Measurements from ENCODE around the gene SLC37A2. TPM values are rescaled to one million over a fixed set of nuclear protein-coding genes. Genes with fewer than 3 reads are reported as not detected.

The SLC37A2 gene
- total RNA-seq, 1 experiment from 2014 or later, result 2.2 TPM

- H3K36me3 Mint-ChIP-seq, result peaks cover 37% of the 10 kb centered on the region
- CTCF ChIA-PET, result interaction anchor here (1.8 kb wide), 1 partner anchor 10 kb away, joined by 7 read pairs; no protein-coding TSS in a partner anchor
- ATAC-seq (no peak), DNase-seq (ENCODE audit: low spot score) (no peak)
- H3K4me1 Mint-ChIP-seq, result peaks cover 14% of the 10 kb centered on the region
- peaks cover 4% of the 10 kb centered on the region; the same call in 1 of the 2 replicates for H3K27me3 Mint-ChIP-seq (ENCODE audit: low read depth)
- H3K27ac Mint-ChIP-seq, result no peak overlapping the region
- no peak for TF ChIP-seq STAT6 (CRISPR knock-in tag; conservative IDR thresholded peaks at IDR 0.05; ENCODE audit: low read depth)
- TF ChIP-seq, protein P1, sequence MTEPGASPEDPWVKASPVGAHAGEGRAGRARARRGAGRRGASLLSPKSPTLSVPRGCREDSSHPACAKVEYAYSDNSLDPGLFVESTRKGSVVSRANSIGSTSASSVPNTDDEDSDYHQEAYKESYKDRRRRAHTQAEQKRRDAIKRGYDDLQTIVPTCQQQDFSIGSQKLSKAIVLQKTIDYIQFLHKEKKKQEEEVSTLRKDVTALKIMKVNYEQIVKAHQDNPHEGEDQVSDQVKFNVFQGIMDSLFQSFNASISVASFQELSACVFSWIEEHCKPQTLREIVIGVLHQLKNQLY (CRISPR knock-in tag; IDR thresholded peaks at IDR 0.05), result no peak
- TF ChIP-seq ZNF263 (CRISPR knock-in tag; IDR thresholded peaks at IDR 0.05; ENCODE audit: low read depth), result no peak
- TF ChIP-seq, protein P2, sequence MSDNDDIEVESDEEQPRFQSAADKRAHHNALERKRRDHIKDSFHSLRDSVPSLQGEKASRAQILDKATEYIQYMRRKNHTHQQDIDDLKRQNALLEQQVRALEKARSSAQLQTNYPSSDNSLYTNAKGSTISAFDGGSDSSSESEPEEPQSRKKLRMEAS (CRISPR knock-in tag; IDR thresholded peaks at IDR 0.05), result no peak
- TF ChIP-seq, protein P3, sequence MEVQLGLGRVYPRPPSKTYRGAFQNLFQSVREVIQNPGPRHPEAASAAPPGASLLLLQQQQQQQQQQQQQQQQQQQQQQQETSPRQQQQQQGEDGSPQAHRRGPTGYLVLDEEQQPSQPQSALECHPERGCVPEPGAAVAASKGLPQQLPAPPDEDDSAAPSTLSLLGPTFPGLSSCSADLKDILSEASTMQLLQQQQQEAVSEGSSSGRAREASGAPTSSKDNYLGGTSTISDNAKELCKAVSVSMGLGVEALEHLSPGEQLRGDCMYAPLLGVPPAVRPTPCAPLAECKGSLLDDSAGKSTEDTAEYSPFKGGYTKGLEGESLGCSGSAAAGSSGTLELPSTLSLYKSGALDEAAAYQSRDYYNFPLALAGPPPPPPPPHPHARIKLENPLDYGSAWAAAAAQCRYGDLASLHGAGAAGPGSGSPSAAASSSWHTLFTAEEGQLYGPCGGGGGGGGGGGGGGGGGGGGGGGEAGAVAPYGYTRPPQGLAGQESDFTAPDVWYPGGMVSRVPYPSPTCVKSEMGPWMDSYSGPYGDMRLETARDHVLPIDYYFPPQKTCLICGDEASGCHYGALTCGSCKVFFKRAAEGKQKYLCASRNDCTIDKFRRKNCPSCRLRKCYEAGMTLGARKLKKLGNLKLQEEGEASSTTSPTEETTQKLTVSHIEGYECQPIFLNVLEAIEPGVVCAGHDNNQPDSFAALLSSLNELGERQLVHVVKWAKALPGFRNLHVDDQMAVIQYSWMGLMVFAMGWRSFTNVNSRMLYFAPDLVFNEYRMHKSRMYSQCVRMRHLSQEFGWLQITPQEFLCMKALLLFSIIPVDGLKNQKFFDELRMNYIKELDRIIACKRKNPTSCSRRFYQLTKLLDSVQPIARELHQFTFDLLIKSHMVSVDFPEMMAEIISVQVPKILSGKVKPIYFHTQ (CRISPR knock-in tag; IDR thresholded peaks at IDR 0.05), result no peak
- no peak for TF ChIP-seq ARID4B (CRISPR knock-in tag; IDR thresholded peaks at IDR 0.05; ENCODE audit: borderline replicate concordance)
- TF ChIP-seq, protein P4, sequence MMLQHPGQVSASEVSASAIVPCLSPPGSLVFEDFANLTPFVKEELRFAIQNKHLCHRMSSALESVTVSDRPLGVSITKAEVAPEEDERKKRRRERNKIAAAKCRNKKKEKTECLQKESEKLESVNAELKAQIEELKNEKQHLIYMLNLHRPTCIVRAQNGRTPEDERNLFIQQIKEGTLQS (CRISPR knock-in tag; conservative IDR thresholded peaks at IDR 0.05), result no peak
- no peak for TF ChIP-seq CBFB (CRISPR knock-in tag; IDR thresholded peaks at IDR 0.05; ENCODE audit: low read depth)
- no peak for TF ChIP-seq FOXJ3 (CRISPR knock-in tag; IDR thresholded peaks at IDR 0.05; ENCODE audit: borderline replicate concordance)
- TF ChIP-seq IRF1 (CRISPR knock-in tag; IDR thresholded peaks at IDR 0.05), result no peak
- POLR2A ChIA-PET, result no interaction called here
- peaks cover 28% of the 10 kb centered on the region for H3K9me3 Mint-ChIP-seq
- no peak overlapping the region for H3K4me3 Mint-ChIP-seq
Measured at GRCh38 chr11:125101596-125101995, 38.5 kb downstream of the SLC37A2 start.

DNA sequence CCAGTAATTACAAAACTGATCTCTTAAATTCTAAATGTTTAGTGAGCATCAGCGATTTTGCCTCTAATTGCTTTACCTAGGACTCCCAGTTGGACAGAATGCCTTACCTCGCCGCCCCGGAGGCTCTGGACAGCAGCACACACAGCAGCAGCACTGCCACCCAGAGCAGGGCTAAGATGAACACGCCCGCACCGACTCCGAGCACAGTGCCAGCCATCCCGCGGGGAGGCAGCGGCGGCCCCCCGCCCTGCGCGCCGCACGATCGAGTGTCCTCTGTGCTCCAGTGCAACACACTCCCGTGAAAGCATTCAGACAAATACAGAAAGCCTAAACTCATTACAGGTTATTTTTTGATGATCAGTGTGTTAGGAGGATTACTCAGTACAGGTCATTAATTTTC, 38.9 kb downstream of the SLC37A2 start:
- no peak overlapping the region for H3K27ac Mint-ChIP-seq
- ChIA-PET POLR2A (no interaction called here), CTCF (no interaction called here)
- TF ChIP-seq E2F4 (CRISPR knock-in tag; IDR thresholded peaks at IDR 0.05; ENCODE audit: borderline replicate concordance, low read depth) (no peak), GTF2I (CRISPR knock-in tag; conservative IDR thresholded peaks at IDR 0.05) (no peak), RELA (CRISPR knock-in tag; IDR thresholded peaks at IDR 0.05; ENCODE audit: borderline replicate concordance) (no peak), HMGA2 (CRISPR knock-in tag; IDR thresholded peaks at IDR 0.05) (no peak), GRHL2 (CRISPR knock-in tag; IDR thresholded peaks at IDR 0.05; ENCODE audit: insufficient replicate concordance, severe bottlenecking) (no peak), NFYB (CRISPR knock-in tag; conservative IDR thresholded peaks at IDR 0.05; ENCODE audit: low read depth) (no peak), ESRRA (CRISPR knock-in tag; IDR thresholded peaks at IDR 0.05; ENCODE audit: borderline replicate concordance) (no peak)
- peaks cover 32% of the 10 kb centered on the region for H3K9me3 Mint-ChIP-seq
- no peak overlapping the region for H3K4me3 Mint-ChIP-seq
- DNase-seq (ENCODE audit: low spot score) (no peak), ATAC-seq (no peak)
- H3K36me3 Mint-ChIP-seq, result peaks cover 40% of the 10 kb centered on the region
- H3K4me1 Mint-ChIP-seq, result peaks cover 14% of the 10 kb centered on the region
- peaks cover 4% of the 10 kb centered on the region; the same call in 1 of the 2 replicates for H3K27me3 Mint-ChIP-seq (ENCODE audit: low read depth)

All from WTC11 (cell line).